HG02588 (cell line): ENCODE measurements around the gene PELI2.

Source experiments
- ATAC-seq: cut with Tn5 transposase; IDR thresholded peaks from one replicate; pipeline ENCODE4 v1.9.1; 2021; ENCODE audit warnings: mild to moderate bottlenecking, moderate library complexity; ENCODE audit not compliant: unreplicated experiment

PELI2 gene

DNA sequence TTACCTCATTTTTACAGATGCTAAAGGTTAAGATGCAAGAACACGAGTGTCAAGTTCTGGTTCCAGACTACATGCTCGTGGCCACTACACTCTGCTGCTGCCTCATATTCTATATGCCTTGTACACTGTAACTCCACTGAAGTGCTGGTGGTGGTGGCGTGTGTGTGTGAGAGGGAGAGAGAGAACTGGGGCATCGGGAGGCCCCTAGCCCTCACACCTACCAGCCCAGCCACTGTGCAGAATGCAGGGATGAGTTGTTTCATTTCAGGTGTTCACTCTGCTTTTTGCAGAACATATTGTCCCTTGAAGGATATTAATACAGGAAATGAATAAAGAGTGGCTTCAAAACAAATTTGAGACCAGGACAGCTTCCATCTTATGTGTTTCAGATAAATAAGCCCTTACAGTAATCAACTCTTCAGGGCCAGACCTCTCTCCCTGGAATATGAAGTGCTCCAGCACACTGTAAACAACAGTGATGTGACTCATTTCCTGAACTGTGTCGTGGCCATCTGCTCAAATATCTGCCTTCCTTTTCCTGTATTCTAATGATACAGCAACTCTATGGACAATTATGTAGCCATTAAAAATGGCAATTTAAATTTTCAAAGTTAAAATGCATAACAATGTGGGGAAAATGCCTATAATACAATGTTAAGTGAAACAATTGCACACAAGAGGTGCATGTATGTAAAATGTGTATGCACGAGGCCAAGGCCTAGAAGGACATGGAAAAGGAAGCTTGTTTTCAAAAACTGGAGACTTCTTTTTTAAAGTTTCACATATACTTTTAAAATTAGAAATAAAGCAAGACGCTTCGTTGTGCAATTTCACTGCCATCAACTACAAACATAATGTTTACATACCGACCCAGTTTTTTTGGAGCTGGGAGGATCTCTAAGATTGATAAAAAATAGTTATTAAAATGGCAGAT, 215.4 kb downstream of the PELI2 start:
- ATAC-seq: no peak

DNA sequence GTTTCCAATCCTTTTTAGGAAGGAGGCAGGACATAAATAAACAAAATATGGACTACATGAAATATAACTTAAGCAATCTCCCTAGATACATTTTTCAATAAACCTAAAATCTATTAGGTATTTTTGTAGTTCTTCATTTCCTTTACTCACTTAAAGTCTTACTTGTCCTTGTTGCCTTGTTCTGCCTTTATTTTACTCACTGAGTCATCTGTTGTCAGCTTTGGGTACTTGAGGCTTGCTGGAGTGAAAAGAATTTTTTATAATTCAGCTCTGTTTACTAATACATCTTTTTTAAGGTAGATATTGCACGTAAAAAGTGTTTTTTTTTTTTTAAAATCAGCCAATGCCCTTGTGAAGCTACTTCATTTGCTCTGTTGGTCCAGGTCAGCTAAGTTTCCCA, 216.2 kb downstream of the PELI2 start:
- no peak for ATAC-seq

DNA sequence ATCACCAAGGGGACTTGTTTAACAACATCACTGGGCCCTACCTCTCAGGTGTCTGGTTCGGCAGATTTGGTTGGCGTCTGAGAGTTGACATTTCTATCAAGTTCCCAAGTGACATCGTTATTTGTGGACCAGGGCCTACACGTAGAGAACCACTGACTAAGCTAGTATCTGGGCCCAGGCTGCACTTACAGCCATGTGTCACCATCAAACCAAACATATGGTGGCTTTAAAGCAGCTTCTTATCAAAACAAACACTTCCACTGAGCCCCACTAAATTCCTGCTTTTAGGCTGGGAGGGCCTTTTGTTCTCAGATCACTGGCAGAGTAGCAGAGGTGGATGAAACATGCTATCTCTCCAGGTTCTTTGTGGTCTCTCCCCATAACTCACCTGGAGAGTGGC, 220.5 kb downstream of the PELI2 start:
- no peak for ATAC-seq

DNA sequence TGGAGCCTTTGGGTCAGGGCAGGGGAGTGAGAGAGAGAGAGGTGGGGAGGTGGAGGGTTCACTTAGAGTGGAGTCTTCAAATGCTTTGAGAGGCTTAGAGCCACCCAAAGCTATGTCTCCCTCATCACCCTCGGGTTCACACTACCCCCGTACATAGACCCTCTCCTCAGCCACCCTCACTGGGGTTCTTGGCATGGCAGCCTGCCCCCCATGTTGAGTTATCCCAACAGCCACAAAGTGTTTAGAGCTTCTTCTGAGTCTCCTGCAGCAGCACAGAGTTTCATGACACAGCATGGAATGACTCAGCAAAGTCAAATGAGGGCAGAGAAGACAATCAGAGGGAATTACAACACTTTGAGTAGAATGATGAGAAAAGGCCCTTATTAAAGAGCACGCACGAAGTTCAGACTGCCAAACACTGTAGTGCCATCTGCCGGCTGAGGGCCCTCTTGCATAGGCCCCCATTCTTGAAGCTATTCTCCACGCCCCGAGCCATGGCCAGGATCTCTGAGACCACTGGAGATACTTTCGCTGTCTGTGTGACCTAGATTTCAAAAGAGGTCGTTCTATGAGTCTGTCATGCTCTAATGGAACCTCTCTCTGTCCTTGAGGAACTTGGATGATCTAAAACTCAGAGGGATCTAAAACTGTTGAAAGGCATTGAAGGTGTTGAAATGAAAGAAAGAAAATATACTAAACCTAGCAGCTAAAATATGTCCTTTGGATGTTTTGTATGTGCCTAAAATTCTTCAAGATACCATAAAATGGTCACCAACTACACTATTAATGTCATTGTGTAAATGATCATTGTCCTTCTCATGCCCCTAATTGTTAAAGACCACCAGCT, 221.9 kb downstream of the PELI2 start:
- ATAC-seq: no peak

DNA sequence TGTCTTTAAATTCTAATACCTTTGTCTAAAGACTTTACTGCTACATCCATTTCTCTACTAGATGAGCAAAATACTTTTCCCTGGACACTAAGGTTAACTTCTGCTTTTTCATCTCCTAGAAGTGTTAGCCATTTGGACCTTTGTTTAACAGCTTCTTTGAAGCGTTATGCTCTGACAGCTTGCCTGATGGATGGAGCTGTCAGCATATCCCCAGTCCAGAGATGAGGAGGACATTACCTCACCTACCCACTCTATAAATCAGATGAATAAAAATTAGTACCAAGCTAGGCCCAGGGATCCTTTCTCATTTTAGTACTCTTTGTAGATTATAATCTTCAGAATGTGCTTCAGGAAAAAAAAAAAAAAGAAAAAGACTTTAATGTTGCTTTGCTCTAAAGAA, 222.7 kb downstream of the PELI2 start:
- no peak for ATAC-seq

DNA sequence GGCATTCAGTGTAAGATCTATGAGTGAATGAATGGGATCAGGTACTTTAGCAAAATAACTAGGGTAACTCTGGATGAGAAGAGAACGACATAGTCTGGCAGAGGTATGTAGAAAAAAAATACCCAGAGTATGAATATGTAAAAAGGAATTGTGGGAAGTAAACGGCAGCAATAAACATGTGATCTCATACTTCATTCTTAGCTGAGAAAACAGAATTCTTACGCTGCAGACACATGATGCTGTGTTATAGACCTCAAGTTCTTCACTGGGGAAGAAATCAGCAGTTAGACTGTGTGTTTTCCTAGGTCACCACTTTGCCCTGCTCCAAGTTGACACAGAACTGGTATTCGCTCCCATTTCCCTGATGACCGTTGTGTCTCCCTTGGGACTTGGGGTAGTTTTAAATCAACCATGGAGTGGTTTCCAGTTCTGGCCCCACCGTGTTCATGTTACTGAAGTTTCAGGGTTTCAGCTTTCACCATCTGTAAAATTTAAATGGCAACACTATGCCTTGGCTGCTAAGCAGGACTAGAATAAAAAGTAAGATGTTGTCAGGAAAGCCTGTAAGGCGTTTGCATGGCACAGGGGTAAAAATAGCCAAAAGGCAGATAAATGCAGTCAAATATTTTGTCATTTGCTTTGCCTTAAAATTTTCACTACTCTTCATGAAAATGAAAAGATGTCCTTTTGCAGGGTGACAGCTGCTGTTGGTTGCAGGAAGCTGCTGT, 223.7 kb downstream of the PELI2 start:
- ATAC-seq: no peak

DNA sequence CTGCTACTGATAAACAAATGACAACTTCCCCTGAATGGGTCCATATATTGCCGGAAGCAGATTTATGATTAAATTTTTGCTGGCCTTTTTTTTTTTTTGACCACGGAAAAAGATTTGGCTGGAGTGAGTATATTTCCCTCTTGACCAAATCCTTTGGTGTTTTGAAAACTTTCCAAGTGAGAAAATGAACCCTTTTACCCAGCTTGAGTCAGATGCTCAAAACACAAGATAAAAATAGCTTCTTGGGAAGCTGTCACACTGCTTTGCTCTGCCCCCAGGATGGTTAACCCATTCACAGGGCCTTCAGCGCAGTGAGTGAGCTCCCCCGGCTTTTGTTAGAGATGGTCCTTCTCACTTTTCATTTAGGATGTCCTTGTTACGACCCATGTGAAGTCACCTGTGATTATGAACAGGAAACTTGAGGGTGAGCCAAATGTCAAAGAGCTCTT, 224.3 kb downstream of the PELI2 start:
- ATAC-seq: no peak

DNA sequence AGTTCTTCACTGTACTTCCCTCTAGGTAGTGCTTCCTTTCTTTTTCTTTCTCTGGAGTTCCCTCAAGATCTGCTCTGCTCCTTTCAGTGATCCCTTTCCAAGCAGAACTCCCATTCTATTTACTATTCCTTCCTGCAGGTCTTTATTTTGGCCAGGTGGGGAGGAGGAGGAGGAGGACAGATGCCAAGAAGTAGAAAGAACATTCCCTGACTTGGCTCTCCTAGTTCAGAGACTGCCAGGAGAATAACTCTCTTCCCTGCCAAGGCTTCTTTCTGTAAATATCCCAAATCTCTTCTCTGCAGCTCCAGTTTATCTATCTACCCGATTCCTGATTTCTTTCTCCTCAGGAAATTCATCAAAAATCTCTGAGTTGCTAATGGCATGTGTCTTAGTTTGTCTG, 231.7 kb downstream of the PELI2 start:
- no peak for ATAC-seq
